Neural cell (in vitro differentiated cells): ENCODE data around the gene OSGEPL1.

Experiments used
- EP300 ChIP-seq: fragments of 450-650 bp; conservative IDR thresholded peaks from 2 replicates; pipeline ENCODE4 v1.6.1; 2014; ENCODE audit warnings: antibody characterized with exemption, mild to moderate bottlenecking, moderate library complexity; ENCODE audit not compliant: poor library complexity, severe bottlenecking
- EZH2 ChIP-seq: fragments of 200-600, 300-800 bp; shearing (Covaris generic), sonication (generic); IDR thresholded peaks from 2 replicates; pipeline ENCODE4 v1.6.1; 2014; ENCODE audit warnings: antibody characterized with exemption, low read length, borderline replicate concordance, mild to moderate bottlenecking; ENCODE audit not compliant: insufficient read depth, poor library complexity, severe bottlenecking
- MXI1 ChIP-seq: fragments of 450-650 bp; conservative IDR thresholded peaks from 2 replicates; pipeline ENCODE4 v1.6.1; 2014; ENCODE audit warnings: antibody characterized with exemption, mild to moderate bottlenecking; ENCODE audit not compliant: poor library complexity, severe bottlenecking
- POLR2AphosphoS5 ChIP-seq: IDR thresholded peaks from 2 replicates; pipeline ENCODE4 v1.6.1; 2012
- RAD21 ChIP-seq: fragments of 450-650 bp; conservative IDR thresholded peaks from 2 replicates; pipeline ENCODE4 v1.6.1; 2014; ENCODE audit warnings: antibody characterized with exemption, mild to moderate bottlenecking, moderate library complexity
- SMC3 ChIP-seq: fragments of 450-650 bp; conservative IDR thresholded peaks from 2 replicates; pipeline ENCODE4 v1.6.1; 2014; ENCODE audit warnings: antibody characterized with exemption, mild to moderate bottlenecking, moderate library complexity; ENCODE audit not compliant: poor library complexity
- TAF1 ChIP-seq: IDR thresholded peaks from 2 replicates; pipeline ENCODE4 v1.6.1; 2012; ENCODE audit warnings: low read depth
- TF ChIP-seq, protein P1 (sequence below): fragments of 450-650 bp; IDR thresholded peaks from 2 replicates; pipeline ENCODE4 v1.5.1; 2014; ENCODE audit warnings: antibody characterized with exemption, mild to moderate bottlenecking, moderate library complexity; ENCODE audit not compliant: poor library complexity, severe bottlenecking
- TF ChIP-seq, protein P2 (sequence below): IDR thresholded peaks from 2 replicates; pipeline ENCODE4 v1.6.1; 2012; ENCODE audit warnings: borderline replicate concordance

DNA sequence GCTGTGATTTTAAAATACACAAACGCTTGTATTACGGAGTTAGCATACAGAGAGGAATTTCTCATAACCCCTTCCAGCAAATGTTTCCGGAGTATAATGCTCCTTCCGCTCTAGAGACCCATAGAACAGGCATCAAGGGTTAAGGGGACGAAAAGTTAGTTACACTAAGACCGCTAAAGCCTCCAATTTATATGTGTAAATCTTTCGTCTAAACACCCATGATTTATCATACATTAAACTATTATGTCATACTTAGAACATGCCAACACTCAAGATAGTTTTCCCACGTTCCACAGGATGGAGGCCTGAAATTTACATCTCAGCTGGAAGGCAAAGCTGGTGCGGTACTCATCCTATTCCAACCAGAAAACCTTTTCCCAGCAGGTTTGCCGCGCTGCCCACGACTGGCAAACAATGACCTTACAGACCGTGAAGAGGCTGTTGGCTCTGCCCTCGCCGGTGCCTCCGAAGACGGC is 20.9 kb upstream of the OSGEPL1 start:
- TF ChIP-seq, protein P1, sequence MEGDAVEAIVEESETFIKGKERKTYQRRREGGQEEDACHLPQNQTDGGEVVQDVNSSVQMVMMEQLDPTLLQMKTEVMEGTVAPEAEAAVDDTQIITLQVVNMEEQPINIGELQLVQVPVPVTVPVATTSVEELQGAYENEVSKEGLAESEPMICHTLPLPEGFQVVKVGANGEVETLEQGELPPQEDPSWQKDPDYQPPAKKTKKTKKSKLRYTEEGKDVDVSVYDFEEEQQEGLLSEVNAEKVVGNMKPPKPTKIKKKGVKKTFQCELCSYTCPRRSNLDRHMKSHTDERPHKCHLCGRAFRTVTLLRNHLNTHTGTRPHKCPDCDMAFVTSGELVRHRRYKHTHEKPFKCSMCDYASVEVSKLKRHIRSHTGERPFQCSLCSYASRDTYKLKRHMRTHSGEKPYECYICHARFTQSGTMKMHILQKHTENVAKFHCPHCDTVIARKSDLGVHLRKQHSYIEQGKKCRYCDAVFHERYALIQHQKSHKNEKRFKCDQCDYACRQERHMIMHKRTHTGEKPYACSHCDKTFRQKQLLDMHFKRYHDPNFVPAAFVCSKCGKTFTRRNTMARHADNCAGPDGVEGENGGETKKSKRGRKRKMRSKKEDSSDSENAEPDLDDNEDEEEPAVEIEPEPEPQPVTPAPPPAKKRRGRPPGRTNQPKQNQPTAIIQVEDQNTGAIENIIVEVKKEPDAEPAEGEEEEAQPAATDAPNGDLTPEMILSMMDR, result no peak
- TF ChIP-seq EZH2 (no peak), TAF1 (no peak), POLR2AphosphoS5 (no peak), EP300 (no peak), RAD21 (no peak), MXI1 (no peak), SMC3 (no peak)
- TF ChIP-seq, protein P2, sequence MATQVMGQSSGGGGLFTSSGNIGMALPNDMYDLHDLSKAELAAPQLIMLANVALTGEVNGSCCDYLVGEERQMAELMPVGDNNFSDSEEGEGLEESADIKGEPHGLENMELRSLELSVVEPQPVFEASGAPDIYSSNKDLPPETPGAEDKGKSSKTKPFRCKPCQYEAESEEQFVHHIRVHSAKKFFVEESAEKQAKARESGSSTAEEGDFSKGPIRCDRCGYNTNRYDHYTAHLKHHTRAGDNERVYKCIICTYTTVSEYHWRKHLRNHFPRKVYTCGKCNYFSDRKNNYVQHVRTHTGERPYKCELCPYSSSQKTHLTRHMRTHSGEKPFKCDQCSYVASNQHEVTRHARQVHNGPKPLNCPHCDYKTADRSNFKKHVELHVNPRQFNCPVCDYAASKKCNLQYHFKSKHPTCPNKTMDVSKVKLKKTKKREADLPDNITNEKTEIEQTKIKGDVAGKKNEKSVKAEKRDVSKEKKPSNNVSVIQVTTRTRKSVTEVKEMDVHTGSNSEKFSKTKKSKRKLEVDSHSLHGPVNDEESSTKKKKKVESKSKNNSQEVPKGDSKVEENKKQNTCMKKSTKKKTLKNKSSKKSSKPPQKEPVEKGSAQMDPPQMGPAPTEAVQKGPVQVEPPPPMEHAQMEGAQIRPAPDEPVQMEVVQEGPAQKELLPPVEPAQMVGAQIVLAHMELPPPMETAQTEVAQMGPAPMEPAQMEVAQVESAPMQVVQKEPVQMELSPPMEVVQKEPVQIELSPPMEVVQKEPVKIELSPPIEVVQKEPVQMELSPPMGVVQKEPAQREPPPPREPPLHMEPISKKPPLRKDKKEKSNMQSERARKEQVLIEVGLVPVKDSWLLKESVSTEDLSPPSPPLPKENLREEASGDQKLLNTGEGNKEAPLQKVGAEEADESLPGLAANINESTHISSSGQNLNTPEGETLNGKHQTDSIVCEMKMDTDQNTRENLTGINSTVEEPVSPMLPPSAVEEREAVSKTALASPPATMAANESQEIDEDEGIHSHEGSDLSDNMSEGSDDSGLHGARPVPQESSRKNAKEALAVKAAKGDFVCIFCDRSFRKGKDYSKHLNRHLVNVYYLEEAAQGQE, result no peak
